Middle frontal gyrus (tissue), 1 donor: ENCODE measurements around the gene MADCAM1.
A peak's percentile ranks its signal among the peaks of the same experiment; 100 is the strongest.

Experiments used
- DNase-seq: peaks from one replicate; pipeline ENCODE4 v3.0.0-alpha.2; 2015; ENCODE audit warnings: low spot score; ENCODE audit errors: extremely low spot score

MADCAM1 gene

DNA sequence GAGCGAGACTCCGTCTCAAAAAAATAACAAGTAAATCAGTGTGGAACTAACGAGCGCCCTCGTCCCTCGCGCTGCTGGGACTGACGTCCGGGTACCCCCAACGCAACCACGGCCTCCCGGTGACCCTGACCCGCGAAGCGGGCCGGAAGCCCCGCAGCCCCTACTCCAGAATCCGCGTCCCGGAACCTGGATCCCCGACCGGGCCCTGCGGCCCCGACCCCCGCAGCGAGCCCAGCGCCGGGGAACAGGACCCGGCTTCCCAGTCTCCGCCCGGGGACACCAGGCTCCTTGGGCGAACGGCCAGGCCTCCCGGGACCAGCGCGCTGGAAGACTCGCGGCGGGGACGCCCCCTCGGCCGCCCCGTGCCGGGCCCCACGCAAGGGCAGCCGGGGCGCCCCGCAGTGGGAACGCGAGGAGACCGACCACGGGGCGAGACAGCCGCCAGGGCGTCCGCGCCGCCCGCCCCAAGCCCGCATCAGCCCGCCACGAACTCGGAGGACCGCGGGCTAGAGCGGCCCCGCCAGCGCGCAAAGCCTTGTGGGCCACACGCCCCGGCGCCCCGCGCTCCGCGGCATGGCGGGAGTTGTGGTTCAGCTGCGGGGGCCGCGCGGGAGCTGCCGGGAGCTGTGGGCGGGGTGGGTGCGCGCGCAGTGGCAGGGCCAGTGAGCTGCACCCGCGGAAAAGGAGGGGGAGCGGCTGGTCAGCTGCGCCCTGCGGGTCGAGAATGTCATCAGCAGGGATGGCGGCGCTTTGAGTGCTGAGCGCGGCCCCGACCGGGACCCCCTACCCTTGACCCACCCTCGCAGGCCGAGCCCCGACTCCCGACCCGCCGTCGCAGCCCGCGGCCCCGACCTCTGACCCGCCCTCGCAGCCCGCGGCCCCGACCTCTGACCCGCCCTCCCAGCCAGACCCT lies 7.5 kb upstream of the MADCAM1 start:
- peak; percentile 90 for DNase-seq

DNA sequence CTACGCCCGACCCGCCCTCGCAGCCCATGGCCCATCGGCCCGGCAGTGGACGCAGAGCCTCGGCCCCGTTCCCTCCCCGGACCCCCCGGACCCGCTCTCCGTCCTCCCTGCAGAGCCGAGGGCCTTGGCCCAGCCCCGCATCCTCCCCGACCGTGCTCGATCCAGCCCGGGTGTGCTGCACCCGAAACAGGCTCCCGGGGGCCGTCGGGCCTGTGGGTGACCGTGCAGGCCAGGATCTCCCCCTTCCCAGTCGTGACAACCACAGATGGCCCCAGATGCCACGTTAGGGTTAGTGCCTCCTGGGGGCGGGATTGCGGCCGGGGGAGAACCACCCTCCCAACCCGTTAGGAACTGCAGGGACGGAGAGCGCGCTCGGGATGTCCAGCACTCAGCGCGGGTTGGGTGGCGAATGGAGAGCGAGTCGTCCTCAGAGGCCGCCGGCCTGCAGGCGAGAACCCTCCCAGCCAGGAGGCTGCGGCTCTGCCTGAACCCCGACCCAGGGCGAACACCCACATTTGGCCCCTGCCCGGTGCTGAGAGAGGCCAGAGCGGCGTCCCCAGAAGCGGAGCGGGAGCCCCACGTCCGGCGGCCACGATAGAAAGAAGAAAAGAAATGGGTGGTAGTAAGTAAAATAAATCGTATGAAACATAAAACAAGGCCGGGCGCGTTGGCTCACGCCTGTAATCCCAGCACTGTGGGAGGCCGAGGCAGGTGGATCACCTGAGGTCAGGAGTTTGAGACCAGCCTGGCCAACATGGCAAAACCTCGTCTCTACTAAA lies 6.7 kb upstream of the MADCAM1 start:
- no peak for DNase-seq

GRCh38 chr19:491146-491741 lies 5.0 kb upstream of the MADCAM1 start:
- no peak for DNase-seq

DNA sequence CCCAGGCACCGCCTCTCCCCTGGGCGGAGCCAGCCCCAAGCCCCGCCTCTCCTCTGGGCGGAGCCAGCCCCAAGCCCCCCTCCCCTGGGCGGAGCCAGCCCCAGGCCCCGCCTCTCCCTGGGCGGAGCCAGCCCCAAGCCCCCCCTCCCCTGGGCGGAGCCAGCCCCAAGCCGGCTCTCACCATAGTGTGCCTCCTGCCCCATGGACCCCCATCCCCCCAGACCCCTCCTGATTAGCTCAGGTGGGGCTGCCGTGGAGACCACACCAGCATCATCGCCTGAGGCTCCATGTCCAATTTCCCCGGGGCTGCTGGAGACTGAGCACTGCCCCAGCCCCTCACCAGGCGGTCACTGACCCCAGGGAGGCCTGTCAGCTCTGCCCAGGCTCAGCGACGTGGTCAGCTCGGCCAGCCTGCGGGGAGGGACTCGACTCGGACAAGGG lies 4.2 kb upstream of the MADCAM1 start:
- no peak for DNase-seq

GRCh38 chr19:493391-494170 lies 2.7 kb upstream of the MADCAM1 start:
- no peak for DNase-seq

DNA sequence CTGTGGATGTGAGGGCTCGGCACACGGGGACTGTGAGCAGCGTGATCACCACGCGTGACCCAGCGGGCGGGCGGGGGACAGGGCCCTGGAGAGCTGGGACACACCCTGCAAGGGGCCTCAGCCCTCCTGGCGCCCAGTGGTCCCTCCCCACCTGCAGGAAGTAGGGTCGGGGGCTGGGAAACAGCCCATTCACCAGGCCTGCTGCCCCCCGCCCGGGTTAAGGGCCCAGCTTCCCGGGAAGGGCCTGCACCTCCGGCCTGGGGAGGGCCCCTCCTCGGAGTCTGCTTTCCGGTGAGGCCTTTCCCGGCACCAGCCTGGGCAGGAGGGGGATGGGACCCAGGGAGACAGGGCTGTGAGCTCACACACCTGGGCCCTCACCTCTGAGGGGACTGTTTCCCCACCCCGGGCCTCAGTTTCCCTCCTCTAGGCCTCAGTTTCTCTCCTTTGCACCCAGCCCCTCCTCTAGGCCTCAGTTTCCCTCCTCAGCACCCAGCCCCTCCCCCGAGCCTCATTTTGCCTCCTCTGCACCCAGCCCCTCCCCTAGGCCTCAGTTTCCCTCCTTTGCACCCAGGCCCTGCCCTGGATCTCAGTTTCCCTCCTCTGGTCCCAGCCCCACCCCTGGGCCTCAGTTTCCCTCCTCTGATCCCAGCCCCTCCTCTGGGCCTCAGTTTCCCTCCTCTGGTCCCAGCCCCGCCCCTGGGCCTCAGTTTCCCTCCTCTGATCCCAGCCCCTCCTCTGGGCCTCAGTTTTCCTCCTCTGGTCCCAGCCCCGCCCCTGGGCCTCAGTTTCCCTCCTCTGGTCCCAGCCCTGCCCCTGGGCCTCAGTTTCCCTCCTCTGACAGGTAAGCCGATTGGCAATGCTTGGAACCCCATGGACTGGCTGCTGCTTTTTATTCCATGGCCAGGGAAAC lies 1.9 kb upstream of the MADCAM1 start:
- DNase-seq = no peak

DNA sequence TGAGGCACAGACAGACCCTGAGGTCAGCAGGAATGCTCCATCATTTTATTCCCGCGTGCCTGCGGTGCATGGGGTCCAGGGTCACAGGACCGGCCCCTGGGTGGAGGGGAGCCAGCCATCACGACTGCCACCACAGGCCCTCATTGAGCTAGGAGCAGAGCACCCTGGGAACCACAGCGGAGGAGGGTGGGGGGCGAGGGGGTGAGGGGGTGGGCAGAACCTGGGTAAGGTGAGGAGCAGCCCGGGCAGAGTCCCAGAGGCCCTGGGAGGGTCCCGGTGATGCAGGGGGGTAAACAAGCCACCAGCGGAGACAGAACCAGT lies 1.2 kb upstream of the MADCAM1 start:
- no peak for DNase-seq

GRCh38 chr19:495402-496111 lies 729 bp upstream of the MADCAM1 start:
- peak; percentile 17 for DNase-seq

- DNase-seq = no peak
Measured at GRCh38 chr19:496986-497385, 700 bp downstream of the MADCAM1 start.

DNA sequence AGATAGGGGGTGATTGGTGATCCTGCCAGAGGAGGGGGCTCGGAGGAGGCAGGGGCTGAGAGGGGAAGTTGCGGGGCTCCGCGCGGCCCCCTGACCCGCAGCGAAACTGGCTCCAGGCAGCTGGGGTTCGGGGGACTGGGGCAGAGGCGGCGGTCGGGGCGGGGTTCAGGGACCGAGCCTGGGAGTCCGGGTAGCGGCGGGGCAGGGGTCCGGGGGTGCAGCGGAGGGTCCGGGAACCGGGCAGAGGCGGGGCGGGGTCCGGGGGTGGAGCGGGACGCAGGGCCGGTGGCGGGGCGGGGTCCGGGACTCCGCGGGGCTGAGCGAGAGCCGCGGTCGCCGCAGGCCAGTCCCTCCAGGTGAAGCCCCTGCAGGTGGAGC lies 1.2 kb downstream of the MADCAM1 start:
- no peak for DNase-seq

GRCh38 chr19:497869-498510 lies 1.7 kb downstream of the MADCAM1 start:
- DNase-seq = no peak

DNA sequence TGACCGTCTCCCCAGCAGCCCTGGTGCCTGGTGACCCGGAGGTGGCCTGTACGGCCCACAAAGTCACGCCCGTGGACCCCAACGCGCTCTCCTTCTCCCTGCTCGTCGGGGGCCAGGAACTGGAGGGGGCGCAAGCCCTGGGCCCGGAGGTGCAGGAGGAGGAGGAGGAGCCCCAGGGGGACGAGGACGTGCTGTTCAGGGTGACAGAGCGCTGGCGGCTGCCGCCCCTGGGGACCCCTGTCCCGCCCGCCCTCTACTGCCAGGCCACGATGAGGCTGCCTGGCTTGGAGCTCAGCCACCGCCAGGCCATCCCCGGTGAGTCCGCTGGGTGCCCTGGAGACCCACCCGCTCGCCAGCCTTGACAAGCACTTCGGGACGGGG lies 2.2 kb downstream of the MADCAM1 start:
- DNase-seq = no peak

- DNase-seq = no peak
Measured at GRCh38 chr19:498977-499623, 2.8 kb downstream of the MADCAM1 start.

DNA sequence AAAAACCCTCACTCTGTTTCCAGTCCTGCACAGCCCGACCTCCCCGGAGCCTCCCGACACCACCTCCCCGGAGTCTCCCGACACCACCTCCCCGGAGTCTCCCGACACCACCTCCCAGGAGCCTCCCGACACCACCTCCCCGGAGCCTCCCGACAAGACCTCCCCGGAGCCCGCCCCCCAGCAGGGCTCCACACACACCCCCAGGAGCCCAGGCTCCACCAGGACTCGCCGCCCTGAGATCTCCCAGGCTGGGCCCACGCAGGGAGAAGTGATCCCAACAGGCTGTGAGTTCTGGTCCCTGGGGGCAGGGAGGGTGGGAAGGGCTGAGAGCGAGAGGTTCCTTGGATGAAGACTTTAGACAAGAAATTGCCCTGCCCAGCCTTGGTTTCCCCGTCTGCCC lies 5.4 kb downstream of the MADCAM1 start:
- DNase-seq = no peak

DNA sequence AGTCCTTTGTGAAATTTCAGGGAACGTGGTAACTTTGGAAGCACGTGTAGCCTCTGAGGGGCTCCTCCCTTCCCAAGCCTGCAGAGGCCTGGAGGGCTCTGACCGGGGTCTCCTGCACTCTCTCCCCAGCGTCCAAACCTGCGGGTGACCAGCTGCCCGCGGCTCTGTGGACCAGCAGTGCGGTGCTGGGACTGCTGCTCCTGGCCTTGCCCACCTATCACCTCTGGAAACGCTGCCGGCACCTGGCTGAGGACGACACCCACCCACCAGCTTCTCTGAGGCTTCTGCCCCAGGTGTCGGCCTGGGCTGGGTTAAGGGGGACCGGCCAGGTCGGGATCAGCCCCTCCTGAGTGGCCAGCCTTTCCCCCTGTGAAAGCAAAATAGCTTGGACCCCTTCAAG lies 8.3 kb downstream of the MADCAM1 start:
- no peak for DNase-seq

DNA sequence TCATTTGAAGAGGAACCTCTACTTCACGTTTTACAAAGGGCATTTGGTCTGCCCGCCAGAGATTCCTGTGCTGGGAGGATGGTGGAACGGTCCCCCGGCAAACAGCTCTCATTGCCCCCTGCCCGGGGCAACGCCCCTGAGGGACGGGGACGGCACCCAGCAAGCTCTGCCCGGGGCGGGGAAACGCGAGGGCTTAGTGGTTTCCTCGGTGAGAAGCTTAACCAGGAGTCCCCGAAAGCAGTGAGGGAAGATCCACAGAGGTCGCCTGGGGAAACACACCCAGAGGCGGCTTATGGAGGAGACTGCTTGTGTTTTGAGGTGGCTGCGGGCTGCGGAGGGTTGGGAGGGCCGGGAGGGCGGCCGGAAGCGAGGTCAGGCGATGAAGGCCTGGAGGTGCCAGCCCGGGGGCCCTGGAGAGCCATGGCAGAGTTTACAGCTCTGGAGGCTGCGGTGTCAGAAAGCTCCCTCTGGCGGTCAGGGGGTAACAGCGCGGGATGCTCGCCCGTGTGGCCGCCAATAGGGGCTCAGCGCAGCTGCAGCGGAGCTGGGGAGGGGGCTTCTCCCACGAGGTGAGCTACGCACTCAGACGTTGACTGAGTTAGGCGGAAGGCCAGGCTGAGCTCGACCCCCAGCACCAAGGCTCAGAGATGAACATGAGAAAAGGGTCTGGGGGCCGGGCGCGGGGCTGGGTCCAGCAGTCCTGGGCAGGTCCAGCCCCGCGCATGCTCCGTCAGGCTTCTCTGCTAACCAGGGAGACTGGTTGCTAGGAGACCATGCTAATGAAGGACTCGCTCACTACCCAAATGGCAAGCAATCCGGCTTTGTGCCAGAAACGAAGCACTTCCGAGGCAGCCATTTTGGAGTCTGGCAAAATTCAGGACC lies 10.4 kb downstream of the MADCAM1 start:
- DNase-seq = peak; percentile 99

DNA sequence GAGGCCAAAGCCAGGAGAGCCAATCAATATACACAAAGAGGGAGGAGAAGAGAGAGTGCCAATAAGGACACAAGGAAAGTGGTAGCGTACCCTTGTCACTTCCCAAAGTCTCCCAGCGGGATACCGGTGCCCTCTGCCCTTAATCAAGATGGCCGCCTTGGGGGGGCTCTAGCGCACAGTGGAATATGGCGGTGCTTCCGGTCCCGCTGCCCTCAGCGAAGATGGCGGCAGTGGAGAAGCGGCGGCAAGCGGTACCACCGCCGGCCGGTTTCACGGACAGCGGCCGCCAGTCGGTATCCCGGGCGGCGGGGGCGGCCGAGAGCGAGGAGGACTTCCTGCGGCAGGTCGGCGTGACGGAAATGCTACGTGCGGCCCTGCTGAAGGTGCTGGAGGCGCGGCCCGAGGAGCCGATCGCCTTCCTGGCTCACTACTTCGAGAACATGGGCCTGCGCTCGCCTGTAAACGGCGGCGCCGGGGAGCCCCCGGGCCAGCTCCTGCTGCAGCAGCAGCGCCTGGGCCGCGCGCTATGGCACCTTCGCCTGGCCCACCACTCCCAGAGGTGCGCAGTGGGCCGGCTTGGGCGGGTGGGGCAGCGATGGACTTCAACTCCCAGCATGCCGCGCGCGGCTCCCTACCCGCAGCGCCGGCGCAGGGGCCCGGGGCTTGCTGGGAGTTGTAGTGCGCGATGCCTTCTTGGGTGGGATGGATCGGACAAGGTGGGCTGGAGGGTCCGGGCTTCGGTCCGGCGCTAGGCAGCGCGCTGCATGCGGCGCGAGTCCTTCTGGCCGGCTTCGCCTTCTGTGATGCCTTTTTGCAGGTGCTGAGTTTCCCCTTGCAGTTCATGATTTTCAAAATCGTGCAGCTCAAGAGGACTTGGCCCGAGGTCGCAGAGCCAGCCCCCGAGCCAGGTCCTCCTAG lies 11.3 kb downstream of the MADCAM1 start, which contains the start of gene TPGS1:
Gene TPGS1 (plus strand): TSS at position 212 of the 918 bp plus-strand sequence. CDS start 10 bp downstream, at position 222.
- DNase-seq = peak; percentile 75
